Measurements from ENCODE around the gene PROCA1.
A peak's percentile ranks its signal among the peaks of the same experiment; 100 is the strongest.

The PROCA1 gene

DNA sequence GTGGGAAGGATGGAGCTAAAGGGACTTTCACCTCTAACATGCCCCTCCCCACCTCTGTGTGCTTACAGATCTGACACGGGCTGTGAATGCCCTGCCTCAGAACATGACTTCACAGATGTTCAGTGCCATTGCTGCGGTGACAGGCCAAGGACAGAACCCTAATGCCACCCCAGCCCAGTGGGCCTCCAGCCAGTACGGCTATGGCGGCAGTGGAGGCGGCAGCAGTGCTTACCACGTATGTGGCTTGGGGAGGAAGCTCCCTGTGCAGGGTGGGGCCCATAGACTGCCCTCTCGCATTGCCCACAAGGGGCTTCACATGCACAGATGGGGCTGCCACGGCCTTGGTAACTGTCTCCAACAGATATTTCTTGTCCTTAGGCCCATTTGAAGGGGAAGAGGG lies 11.4 kb downstream of the PROCA1 start:
- H3K4me1 Mint-ChIP-seq, result no peaks in the 10 kb centered on the region
- DNase-seq (ENCODE audit: low spot score in 2 of 2) (no peak), ATAC-seq (ENCODE audit: low read depth) (no peak)
- H3K36me3 Mint-ChIP-seq, result peaks cover 40% of the 10 kb centered on the region
- no peak overlapping the region for H3K27ac Mint-ChIP-seq
- H3K27me3 Mint-ChIP-seq, result no peaks in the 10 kb centered on the region
- H3K4me3 Mint-ChIP-seq, result no peak overlapping the region
- H3K9me3 Mint-ChIP-seq, result no peaks in the 10 kb centered on the region

DNA sequence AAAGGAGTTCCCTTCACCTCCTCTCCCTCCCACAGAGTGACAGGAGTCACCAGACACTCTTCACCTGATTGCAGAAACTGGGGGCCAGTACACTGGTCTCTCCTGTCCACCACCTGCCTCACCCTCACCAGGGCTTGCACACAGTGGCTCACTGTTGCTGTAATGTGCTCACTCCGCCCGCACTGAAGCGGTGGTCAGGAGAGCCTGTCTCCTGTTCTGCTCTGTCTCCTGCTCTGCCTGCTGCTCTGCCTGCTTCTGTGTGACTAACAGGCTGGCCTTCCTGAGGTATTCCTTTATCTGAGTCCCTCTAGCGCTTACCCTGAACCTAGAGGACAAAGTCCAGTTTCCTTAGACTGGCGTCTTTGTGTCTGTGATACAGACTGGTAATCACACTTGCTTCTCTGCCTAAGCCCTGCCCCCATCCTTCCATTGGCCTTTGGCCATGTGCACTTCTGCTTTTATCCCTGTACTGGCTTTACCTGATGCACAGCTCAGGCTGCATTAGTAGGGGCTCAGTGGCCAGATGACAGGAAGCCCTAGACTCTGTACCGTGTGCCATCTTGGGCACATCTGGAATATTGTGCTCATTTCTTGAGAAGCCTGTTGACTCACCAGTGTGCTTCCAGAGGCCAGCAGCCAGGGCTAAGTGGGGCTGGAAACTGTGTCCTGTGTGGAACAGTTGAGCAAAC lies 13.3 kb downstream of the PROCA1 start:
- no peak overlapping the region for H3K4me3 Mint-ChIP-seq
- H3K4me1 Mint-ChIP-seq, result no peaks in the 10 kb centered on the region
- H3K27ac Mint-ChIP-seq, result no peak overlapping the region
- H3K27me3 Mint-ChIP-seq, result no peaks in the 10 kb centered on the region
- DNase-seq (ENCODE audit: low spot score in 2 of 2) (no peak), ATAC-seq (ENCODE audit: low read depth) (no peak)
- peaks cover 47% of the 10 kb centered on the region for H3K36me3 Mint-ChIP-seq
- no peaks in the 10 kb centered on the region for H3K9me3 Mint-ChIP-seq

DNA sequence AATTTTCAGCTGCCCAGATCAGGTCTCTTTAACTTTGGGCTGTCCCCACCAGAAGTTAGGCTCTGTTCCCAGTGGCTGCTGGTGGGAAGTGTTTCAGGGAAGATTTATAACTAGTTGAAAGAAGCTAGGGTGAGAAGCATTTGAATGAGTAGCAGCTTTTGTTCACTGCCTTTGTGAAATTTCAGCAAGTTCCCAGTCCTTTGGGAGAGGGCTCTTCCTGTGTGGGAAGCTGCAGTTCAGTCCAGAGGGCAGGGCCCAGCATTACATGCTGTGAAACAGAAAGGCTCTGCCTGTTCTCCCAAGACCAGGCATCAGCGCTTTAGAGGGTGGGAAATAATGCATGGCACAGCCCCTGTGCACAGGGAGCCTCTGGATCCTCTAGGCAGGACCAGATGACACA lies 17.8 kb downstream of the PROCA1 start:
- H3K4me1 Mint-ChIP-seq, result no peaks in the 10 kb centered on the region
- no peaks in the 10 kb centered on the region for H3K9me3 Mint-ChIP-seq
- ATAC-seq (ENCODE audit: low read depth) (no peak), DNase-seq (ENCODE audit: low spot score in 2 of 2) (no peak)
- H3K36me3 Mint-ChIP-seq, result peaks cover 35% of the 10 kb centered on the region
- H3K27me3 Mint-ChIP-seq, result no peaks in the 10 kb centered on the region
- peak overlapping the region; percentile 28 for H3K27ac Mint-ChIP-seq
- H3K4me3 Mint-ChIP-seq, result no peak overlapping the region

DNA sequence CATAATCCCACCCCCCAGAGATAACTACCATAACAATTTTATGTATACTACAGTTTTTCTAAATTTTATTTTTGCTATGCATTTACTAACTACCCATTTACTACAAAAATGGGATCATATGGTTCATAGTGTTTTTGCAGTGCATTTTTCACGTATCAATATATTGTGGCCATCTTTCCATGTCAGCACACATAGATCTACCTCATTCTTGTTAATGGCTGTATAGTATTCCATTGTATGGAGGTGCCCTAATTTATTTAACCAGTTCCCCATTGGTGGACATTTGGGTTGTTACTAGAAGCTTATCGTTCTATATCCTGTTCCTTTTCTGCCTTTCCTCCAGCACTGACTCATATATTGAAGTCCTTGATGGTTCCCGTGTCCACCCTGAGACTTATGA lies 22.7 kb downstream of the PROCA1 start:
- Mint-ChIP-seq H3K36me3 (peaks cover 44% of the 10 kb centered on the region), H3K4me3 (no peak overlapping the region), H3K9me3 (no peaks in the 10 kb centered on the region), H3K27me3 (no peaks in the 10 kb centered on the region), H3K4me1 (no peaks in the 10 kb centered on the region), H3K27ac (no peak overlapping the region)
- DNase-seq (ENCODE audit: low spot score in 2 of 2) (no peak), ATAC-seq (ENCODE audit: low read depth) (no peak)

DNA sequence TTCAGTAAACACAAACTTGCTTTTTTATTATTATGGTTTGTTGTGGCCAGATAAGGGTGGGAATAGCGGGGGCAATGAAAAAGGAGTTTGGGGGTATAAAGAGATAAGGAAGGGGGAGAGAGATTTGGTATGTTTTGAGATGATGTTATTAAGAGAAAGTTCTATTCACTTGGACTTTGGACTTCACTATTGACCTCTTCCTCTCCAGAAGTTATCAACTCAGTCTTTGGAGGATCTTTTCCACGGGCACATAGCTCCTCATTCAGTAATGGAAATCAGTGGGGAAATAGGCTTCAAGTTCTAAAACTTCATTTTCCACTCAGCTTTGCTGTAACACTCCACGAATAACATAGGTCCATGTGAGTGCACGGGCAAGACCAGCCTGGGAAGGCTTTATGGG lies 23.2 kb downstream of the PROCA1 start:
- no peaks in the 10 kb centered on the region for H3K27me3 Mint-ChIP-seq
- H3K4me1 Mint-ChIP-seq, result no peaks in the 10 kb centered on the region
- no peak for DNase-seq (ENCODE audit: low spot score in 2 of 2)
- H3K27ac Mint-ChIP-seq, result peak overlapping the region; percentile 46
- no peak for ATAC-seq (ENCODE audit: low read depth)
- H3K4me3 Mint-ChIP-seq, result no peak overlapping the region
- no peaks in the 10 kb centered on the region for H3K9me3 Mint-ChIP-seq
- H3K36me3 Mint-ChIP-seq, result peaks cover 42% of the 10 kb centered on the region

DNA sequence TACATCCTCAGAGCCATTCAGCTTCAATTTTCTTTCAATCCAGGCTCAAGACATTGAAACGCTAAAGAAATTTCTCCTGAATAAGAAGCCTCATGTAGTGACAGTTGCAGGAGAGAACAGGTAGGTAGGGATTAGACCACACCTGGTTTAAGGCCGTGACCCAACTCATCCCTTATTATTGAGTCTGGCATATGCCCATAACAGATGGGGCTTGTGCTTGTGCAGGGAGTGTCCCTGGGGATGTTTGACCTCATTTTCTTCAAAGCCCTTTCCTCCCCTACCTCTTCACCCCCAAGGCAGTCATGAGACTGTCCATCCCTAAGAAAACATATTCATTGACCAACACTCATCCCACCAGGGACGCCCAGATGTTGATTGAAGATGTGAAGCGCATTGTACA lies 25.4 kb downstream of the PROCA1 start:
- H3K27me3 Mint-ChIP-seq, result no peaks in the 10 kb centered on the region
- DNase-seq (ENCODE audit: low spot score in 2 of 2) (no peak), ATAC-seq (ENCODE audit: low read depth) (no peak)
- H3K36me3 Mint-ChIP-seq, result peaks cover 55% of the 10 kb centered on the region
- no peaks in the 10 kb centered on the region for H3K9me3 Mint-ChIP-seq
- H3K27ac Mint-ChIP-seq, result peak overlapping the region; percentile 20
- no peaks in the 10 kb centered on the region for H3K4me1 Mint-ChIP-seq
- H3K4me3 Mint-ChIP-seq, result no peak overlapping the region

DNA sequence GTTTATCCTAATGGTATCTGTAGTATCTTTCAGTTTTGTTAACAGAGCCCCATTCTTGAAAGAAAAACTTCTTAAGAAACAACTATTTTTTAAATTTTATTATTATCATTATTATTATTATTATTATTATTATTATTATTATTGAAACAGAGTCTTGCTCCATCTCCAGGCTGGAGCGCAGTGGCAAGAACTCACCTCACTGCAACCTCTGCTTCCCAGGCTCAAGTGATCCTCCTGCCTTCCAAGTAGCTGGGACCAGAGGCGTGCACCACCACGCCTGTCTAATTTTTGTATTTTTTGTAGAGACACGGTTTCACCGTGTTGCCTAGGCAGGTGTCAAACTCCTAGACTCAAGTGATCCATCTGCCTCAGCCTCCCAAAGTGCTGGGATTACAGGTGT lies 26.3 kb downstream of the PROCA1 start:
- Mint-ChIP-seq H3K4me3 (no peak overlapping the region), H3K27ac (no peak overlapping the region), H3K27me3 (no peaks in the 10 kb centered on the region), H3K4me1 (no peaks in the 10 kb centered on the region), H3K9me3 (no peaks in the 10 kb centered on the region), H3K36me3 (peaks cover 54% of the 10 kb centered on the region)
- DNase-seq (ENCODE audit: low spot score in 2 of 2), result no peak
- ATAC-seq (ENCODE audit: low read depth), result no peak

DNA sequence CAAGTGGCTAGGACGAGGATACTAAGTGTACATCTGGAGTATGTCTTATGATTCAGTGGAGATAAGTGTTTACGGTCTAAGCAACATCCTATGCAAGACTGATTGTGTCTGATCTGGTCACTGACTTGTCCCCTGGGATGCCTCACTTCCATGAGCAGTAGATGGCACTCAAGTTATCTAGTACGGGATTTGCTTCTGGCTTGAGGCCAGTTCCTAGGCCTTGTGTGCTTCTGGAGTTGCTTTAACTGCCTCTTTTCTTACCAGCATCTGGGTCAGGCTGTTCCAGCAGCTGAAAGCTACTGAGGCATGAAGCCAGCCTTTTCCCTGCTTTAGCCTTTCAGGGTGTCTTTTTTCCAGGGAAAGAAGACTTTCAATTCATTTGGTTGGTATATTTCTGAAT lies 26.7 kb downstream of the PROCA1 start:
- peaks cover 52% of the 10 kb centered on the region for H3K36me3 Mint-ChIP-seq
- DNase-seq (ENCODE audit: low spot score in 2 of 2), result no peak
- ATAC-seq (ENCODE audit: low read depth), result no peak

DNA sequence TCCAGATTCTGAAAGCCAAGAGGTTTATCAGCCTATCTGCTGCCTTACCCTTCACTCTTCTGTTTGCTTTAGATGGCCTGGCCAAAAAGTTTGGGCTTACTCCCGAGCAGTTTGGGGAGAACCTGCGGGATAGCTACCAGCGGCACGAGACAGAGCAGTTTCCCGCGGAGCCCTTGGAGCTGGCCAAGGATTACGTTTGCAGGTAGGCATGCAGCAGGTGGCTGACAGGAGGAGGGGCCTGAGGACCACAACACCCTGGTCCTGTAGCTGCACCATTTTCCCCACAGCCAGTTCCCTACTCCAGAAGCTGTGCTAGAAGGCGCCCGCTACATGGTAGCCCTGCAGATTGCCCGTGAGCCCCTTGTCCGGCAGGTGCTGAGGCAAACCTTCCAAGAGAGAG lies 29.0 kb downstream of the PROCA1 start:
- Mint-ChIP-seq H3K27me3 (no peaks in the 10 kb centered on the region), H3K36me3 (peaks cover 38% of the 10 kb centered on the region)

More for the DNA sequence above, 26.7 kb downstream of the PROCA1 start:
- H3K4me1 Mint-ChIP-seq, result no peaks in the 10 kb centered on the region
- H3K27ac Mint-ChIP-seq, result no peak overlapping the region
- H3K4me3 Mint-ChIP-seq, result no peak overlapping the region
- H3K9me3 Mint-ChIP-seq, result no peaks in the 10 kb centered on the region
- no peaks in the 10 kb centered on the region for H3K27me3 Mint-ChIP-seq

DNA sequence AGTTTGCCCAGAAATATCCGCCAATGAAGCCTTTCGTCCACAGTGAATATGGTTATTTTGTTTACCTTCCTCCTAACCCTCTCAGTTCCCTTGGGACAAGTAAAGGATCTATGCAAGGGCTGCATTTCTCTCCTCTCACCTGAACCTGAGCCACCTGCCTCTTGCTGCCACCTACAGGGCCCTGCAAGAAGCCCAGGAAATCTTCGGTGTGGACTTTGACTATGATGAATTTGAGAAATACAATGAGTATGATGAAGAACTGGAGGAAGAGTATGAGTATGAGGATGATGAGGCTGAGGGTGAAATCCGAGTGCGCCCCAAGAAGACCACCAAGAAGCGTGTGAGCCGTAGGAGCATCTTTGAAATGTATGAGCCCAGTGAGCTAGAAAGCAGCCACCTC lies 35.7 kb downstream of the PROCA1 start:
- H3K27ac Mint-ChIP-seq, result no peak overlapping the region
- peaks cover 32% of the 10 kb centered on the region for H3K36me3 Mint-ChIP-seq
- no peak for ATAC-seq (ENCODE audit: low read depth)
- H3K4me1 Mint-ChIP-seq, result peaks cover 4% of the 10 kb centered on the region
- no peaks in the 10 kb centered on the region for H3K27me3 Mint-ChIP-seq
- no peak for DNase-seq (ENCODE audit: low spot score in 2 of 2)
- no peak overlapping the region for H3K4me3 Mint-ChIP-seq
- H3K9me3 Mint-ChIP-seq, result no peaks in the 10 kb centered on the region

More for the DNA sequence above, 29.0 kb downstream of the PROCA1 start:
- no peak for DNase-seq (ENCODE audit: low spot score in 2 of 2)
- Mint-ChIP-seq H3K4me1 (no peaks in the 10 kb centered on the region), H3K4me3 (no peak overlapping the region), H3K9me3 (no peaks in the 10 kb centered on the region), H3K27ac (no peak overlapping the region)
- no peak for ATAC-seq (ENCODE audit: low read depth)

DNA sequence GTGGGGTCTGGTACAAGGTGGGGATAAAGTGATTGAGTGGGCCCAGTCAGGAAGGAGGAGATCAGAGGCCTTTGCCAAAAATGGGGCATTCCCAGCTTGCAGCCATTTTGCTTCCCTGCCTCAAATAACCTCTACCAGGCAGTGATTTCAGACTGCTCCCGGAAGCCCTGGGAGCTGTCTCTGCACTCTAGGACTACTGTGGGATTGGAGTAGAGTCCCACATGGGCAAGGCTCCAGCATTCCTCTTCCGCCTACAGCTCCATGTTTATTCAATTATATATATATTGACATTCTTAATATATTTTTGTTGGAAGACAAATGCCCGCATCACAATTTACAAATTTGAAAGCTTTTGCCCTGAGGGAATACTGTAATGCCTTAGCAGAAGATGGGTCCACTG lies 36.2 kb downstream of the PROCA1 start:
- no peaks in the 10 kb centered on the region for H3K9me3 Mint-ChIP-seq
- no peak for ATAC-seq (ENCODE audit: low read depth)
- no peaks in the 10 kb centered on the region for H3K27me3 Mint-ChIP-seq

DNA sequence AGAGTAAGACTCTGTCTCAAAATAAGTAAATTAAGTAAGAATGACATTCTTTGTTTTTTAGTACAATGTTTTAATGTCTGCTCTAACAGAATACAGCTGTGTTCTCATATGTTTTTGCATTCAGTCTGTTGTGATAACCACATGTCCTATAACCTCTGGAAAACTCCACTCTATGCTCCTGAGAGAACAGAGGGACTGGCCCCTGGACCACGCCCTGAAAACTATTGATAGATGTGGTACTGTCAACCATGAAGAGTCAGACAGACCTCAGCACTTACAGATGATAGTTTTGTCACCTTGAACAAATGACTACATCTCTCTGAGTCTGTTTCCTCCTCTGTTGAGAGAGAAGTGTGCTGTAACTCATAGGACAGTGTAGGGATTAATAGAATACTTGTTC lies 41.8 kb downstream of the PROCA1 start:
- no peak overlapping the region for H3K27ac Mint-ChIP-seq
- no peak overlapping the region for H3K4me3 Mint-ChIP-seq
- no peak for DNase-seq (ENCODE audit: low spot score in 2 of 2)
- no peaks in the 10 kb centered on the region for H3K27me3 Mint-ChIP-seq
- ATAC-seq (ENCODE audit: low read depth), result no peak
- H3K36me3 Mint-ChIP-seq, result peaks cover 28% of the 10 kb centered on the region
- no peaks in the 10 kb centered on the region for H3K9me3 Mint-ChIP-seq
- peaks cover 19% of the 10 kb centered on the region for H3K4me1 Mint-ChIP-seq

More for the DNA sequence above, 36.2 kb downstream of the PROCA1 start:
- H3K4me1 Mint-ChIP-seq, result peaks cover 4% of the 10 kb centered on the region
- H3K36me3 Mint-ChIP-seq, result peaks cover 32% of the 10 kb centered on the region
- no peak overlapping the region for H3K4me3 Mint-ChIP-seq
- no peak overlapping the region for H3K27ac Mint-ChIP-seq
- DNase-seq (ENCODE audit: low spot score in 2 of 2), result no peak

DNA sequence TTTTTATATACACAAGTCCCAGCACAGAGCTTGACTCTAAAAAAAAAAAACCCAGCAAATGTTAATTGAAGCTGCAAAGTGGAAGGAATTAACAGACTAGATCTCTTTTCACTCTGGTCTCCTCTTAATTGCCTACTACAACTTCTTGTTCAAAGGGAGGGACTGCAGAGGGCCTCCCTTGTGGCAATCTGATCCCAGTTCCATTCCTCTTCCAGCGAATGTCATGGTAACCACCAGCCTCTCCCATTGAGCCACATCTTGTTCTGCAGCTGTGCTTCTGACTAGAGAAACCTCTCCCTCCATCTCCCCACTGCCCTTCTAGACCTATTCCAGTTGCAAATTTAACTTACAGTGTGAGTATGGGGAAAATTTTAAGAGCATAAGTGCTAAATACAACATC lies 43.8 kb downstream of the PROCA1 start:
- DNase-seq (ENCODE audit: low spot score in 2 of 2), result no peak
- no peak overlapping the region for H3K4me3 Mint-ChIP-seq
- H3K27ac Mint-ChIP-seq, result peak overlapping the region; percentile 48
- H3K4me1 Mint-ChIP-seq, result peaks cover 35% of the 10 kb centered on the region
- no peaks in the 10 kb centered on the region for H3K27me3 Mint-ChIP-seq
- ATAC-seq (ENCODE audit: low read depth), result no peak
- no peaks in the 10 kb centered on the region for H3K9me3 Mint-ChIP-seq
- peaks cover 16% of the 10 kb centered on the region for H3K36me3 Mint-ChIP-seq

DNA sequence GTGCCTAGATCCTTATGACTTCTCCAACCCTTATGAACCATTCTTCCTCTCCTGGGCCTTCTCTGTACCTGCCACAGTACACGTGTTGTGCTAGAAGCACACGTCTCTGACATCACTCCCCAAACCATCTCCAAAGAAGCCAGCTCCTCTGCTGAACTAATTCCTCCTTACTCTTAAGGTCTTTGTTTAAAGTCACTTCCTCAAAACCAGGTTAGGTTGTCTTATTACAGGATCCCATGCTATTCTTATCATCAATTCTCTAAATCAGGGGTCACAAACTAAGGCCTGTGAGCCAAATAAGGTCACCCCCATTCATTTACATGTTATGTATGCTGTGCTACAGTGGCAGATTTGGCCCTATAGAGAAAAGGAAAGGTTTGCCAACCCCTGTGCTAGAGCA lies 45.7 kb downstream of the PROCA1 start:
- Mint-ChIP-seq H3K27ac (peak overlapping the region; percentile 22), H3K4me1 (peaks cover 40% of the 10 kb centered on the region), H3K36me3 (peaks cover 15% of the 10 kb centered on the region), H3K4me3 (no peak overlapping the region), H3K9me3 (no peaks in the 10 kb centered on the region), H3K27me3 (no peaks in the 10 kb centered on the region)
- DNase-seq (ENCODE audit: low spot score in 2 of 2), result no peak
- no peak for ATAC-seq (ENCODE audit: low read depth)

DNA sequence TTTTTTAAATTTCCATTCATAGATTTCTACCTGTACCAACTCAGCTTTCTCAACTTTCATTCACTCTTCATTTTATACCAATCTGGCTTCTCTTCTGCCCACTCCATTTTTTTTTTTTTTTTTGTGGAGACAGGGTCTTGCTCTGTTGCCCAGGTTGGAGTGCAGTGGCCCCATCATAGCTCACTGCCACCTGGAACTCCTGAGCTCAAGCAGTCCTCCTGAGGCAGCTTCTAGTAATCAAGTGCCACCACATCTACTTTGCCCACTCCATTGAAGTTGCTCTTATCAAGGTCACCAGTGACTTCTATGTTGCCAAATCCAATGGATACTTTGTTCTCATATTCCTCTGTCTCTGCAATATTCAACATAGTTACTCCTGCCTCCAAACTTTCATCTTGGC lies 48.0 kb downstream of the PROCA1 start:
- Mint-ChIP-seq H3K4me1 (peaks cover 43% of the 10 kb centered on the region), H3K4me3 (peak overlapping the region; percentile 100), H3K9me3 (no peaks in the 10 kb centered on the region)

More for the DNA sequence above, 48.0 kb downstream of the PROCA1 start:
- ATAC-seq (ENCODE audit: low read depth), result no peak
- H3K36me3 Mint-ChIP-seq, result peaks cover 19% of the 10 kb centered on the region
- H3K27me3 Mint-ChIP-seq, result no peaks in the 10 kb centered on the region
- no peak for DNase-seq (ENCODE audit: low spot score in 2 of 2)
- peak overlapping the region; percentile 100 for H3K27ac Mint-ChIP-seq

Data from memory B cell (primary cell).